ENCODE measurements around the gene ZMIZ2.

ZMIZ2 gene

GRCh38 chr7:44811571-44811970 lies 62.9 kb downstream of the ZMIZ2 start:
- Histone ChIP-seq H3K4me3 (ENCODE audit: insufficient read depth, low read length, poor library complexity, severe bottlenecking) (no peak overlapping the region), H3K9me3 (ENCODE audit: insufficient read depth, low read length) (no peaks in the 10 kb centered on the region), H3K36me3 (ENCODE audit: low read length) (no peaks in the 10 kb centered on the region), H3K27me3 (ENCODE audit: low read length) (no peaks in the 10 kb centered on the region), H3K9me2 (replicated peaks; ENCODE audit: insufficient read depth, low read length) (no peaks in the 10 kb centered on the region), H3K9ac (ENCODE audit: low read length) (no peak overlapping the region), H3K79me2 (ENCODE audit: insufficient read depth, low read length) (no peaks in the 10 kb centered on the region), H3K27ac (ENCODE audit: low read depth, low read length) (no peak overlapping the region), H2AFZ (ENCODE audit: low read depth, low read length, severe bottlenecking) (no peak overlapping the region), H4K20me1 (ENCODE audit: low read depth, low read length) (no peaks in the 10 kb centered on the region), H3K4me2 (ENCODE audit: low read depth, low read length, poor library complexity, severe bottlenecking) (no peak overlapping the region), H3F3A (ENCODE audit: insufficient read depth) (peaks cover 12% of the 10 kb centered on the region; the same call in 1 of the 2 replicates)
- TF ChIP-seq EZH2phosphoT487 (conservative IDR thresholded peaks at IDR 0.05; ENCODE audit: low read length) = no peak
- TF ChIP-seq, protein P1, sequence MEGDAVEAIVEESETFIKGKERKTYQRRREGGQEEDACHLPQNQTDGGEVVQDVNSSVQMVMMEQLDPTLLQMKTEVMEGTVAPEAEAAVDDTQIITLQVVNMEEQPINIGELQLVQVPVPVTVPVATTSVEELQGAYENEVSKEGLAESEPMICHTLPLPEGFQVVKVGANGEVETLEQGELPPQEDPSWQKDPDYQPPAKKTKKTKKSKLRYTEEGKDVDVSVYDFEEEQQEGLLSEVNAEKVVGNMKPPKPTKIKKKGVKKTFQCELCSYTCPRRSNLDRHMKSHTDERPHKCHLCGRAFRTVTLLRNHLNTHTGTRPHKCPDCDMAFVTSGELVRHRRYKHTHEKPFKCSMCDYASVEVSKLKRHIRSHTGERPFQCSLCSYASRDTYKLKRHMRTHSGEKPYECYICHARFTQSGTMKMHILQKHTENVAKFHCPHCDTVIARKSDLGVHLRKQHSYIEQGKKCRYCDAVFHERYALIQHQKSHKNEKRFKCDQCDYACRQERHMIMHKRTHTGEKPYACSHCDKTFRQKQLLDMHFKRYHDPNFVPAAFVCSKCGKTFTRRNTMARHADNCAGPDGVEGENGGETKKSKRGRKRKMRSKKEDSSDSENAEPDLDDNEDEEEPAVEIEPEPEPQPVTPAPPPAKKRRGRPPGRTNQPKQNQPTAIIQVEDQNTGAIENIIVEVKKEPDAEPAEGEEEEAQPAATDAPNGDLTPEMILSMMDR (IDR thresholded peaks at IDR 0.05; ENCODE audit: insufficient read depth, low read length, poor library complexity, severe bottlenecking) = no peak

- no peaks in the 10 kb centered on the region for H3K36me3 ChIP-seq (ENCODE audit: low read length)
- TF ChIP-seq, protein P1 (IDR thresholded peaks at IDR 0.05; ENCODE audit: insufficient read depth, low read length, poor library complexity, severe bottlenecking) = no peak
- TF ChIP-seq EZH2phosphoT487 (conservative IDR thresholded peaks at IDR 0.05; ENCODE audit: low read length) = no peak
- H3K27me3 ChIP-seq (ENCODE audit: low read length) = no peaks in the 10 kb centered on the region
Measured at GRCh38 chr7:44814919-44815318, 66.3 kb downstream of the ZMIZ2 start.

GRCh38 chr7:44819292-44819691 lies 70.6 kb downstream of the ZMIZ2 start:
- no peak overlapping the region for H3K9ac ChIP-seq (ENCODE audit: low read length)
- no peak overlapping the region for H3K4me2 ChIP-seq (ENCODE audit: low read depth, low read length, poor library complexity, severe bottlenecking)
- no peaks in the 10 kb centered on the region for H3K27me3 ChIP-seq (ENCODE audit: low read length)
- H2AFZ ChIP-seq (ENCODE audit: low read depth, low read length, severe bottlenecking) = no peak overlapping the region
- H3F3A ChIP-seq (ENCODE audit: insufficient read depth) = no peaks in the 10 kb centered on the region
- TF ChIP-seq, protein P1 (IDR thresholded peaks at IDR 0.05; ENCODE audit: insufficient read depth, low read length, poor library complexity, severe bottlenecking) = no peak
- no peak for TF ChIP-seq EZH2phosphoT487 (conservative IDR thresholded peaks at IDR 0.05; ENCODE audit: low read length)
- no peaks in the 10 kb centered on the region for H3K79me2 ChIP-seq (ENCODE audit: insufficient read depth, low read length)
- no peaks in the 10 kb centered on the region for H3K36me3 ChIP-seq (ENCODE audit: low read length)
- no peak overlapping the region for H3K4me3 ChIP-seq (ENCODE audit: insufficient read depth, low read length, poor library complexity, severe bottlenecking)
- no peaks in the 10 kb centered on the region for H3K9me2 ChIP-seq (replicated peaks; ENCODE audit: insufficient read depth, low read length)
- H3K9me3 ChIP-seq (ENCODE audit: insufficient read depth, low read length) = no peaks in the 10 kb centered on the region
- no peaks in the 10 kb centered on the region for H4K20me1 ChIP-seq (ENCODE audit: low read depth, low read length)
- H3K27ac ChIP-seq (ENCODE audit: low read depth, low read length) = no peak overlapping the region

More at GRCh38 chr7:44814919-44815318, 66.3 kb downstream of the ZMIZ2 start:
- H3K27ac ChIP-seq (ENCODE audit: low read depth, low read length) = no peak overlapping the region
- no peaks in the 10 kb centered on the region for H4K20me1 ChIP-seq (ENCODE audit: low read depth, low read length)
- H2AFZ ChIP-seq (ENCODE audit: low read depth, low read length, severe bottlenecking) = no peak overlapping the region
- H3F3A ChIP-seq (ENCODE audit: insufficient read depth) = 0 out of 2 replicates have a peak, but pooled peaks cover 5% of the 10 kb centered on the region
- H3K79me2 ChIP-seq (ENCODE audit: insufficient read depth, low read length) = no peaks in the 10 kb centered on the region
- no peaks in the 10 kb centered on the region for H3K9me3 ChIP-seq (ENCODE audit: insufficient read depth, low read length)
- H3K4me2 ChIP-seq (ENCODE audit: low read depth, low read length, poor library complexity, severe bottlenecking) = no peak overlapping the region
- no peak overlapping the region for H3K4me3 ChIP-seq (ENCODE audit: insufficient read depth, low read length, poor library complexity, severe bottlenecking)
- no peak overlapping the region for H3K9ac ChIP-seq (ENCODE audit: low read length)
- no peaks in the 10 kb centered on the region for H3K9me2 ChIP-seq (replicated peaks; ENCODE audit: insufficient read depth, low read length)

Data from SU-DHL-6 (cell line).